ENCODE data around the gene PEAK1. TPM values are rescaled to one million over a fixed set of nuclear protein-coding genes. Genes with fewer than 3 reads are reported as not detected.
"Not testable (repeated sequence)": the region's sequence is repeated elsewhere in the genome, so short reads cannot be mapped to it uniquely, and the experiment has no call there.

The PEAK1 gene
- total RNA-seq, 1 donor from 2014 or later: 8.8 TPM

GRCh38 chr15:77243135-77243534 is 176.8 kb downstream of the PEAK1 start:
- ATAC-seq (no peak), DNase-seq (ENCODE audit: low spot score) (no peak)

DNA sequence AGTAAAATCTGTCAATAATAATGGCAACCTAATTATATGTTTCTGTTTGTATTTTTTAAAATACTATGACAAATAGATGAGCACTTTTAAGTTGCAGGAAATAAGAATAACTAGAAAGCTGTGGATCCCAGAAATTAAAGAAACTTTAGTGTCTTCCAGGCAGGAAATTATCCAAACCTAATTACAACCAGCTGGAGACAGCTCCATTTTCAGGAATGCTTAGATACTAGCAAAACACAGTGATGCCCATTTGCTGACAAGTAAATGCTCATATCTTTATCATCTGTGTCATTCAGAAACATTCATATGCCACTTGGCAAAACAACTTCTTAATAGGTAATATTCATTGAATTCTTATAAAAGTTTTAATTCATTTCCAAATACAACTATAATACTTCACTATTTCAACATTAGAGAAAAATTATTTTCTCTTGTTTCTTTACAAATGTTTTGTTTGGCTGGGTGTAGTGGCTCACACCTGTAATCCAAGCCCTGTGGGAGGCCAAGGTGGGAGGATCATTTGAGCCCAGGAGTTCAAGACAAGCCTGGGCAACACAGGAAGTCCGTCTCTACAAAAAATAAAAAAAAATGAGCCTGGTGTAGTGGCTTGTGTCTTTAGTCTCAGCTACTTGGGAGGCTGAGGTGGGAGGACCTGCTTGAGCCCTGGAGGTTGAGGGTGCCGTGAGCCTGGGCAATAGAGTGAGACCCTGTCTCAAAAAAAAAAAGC is 179.9 kb downstream of the PEAK1 start:
- DNase-seq (ENCODE audit: low spot score) (no peak), ATAC-seq (no peak)

DNA sequence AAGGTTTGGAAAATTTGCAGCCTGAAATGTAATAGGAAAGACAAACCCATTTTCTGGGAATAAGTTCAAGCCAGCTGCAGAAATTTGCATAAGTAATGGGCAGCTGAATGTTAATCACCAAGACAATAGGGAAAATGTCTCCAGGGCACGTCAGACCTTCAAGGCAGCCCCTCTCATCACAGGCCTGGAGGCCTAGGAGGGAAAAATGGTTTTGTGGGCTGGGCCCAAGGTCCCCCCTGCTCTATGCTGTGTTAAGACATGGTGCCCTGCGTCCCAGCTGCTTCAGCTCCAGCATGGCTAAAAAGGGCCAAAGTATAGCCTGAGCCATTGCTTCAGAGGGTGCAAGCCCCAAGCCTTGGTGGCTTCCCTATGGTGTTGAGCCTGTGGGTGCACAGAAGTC is 184.3 kb downstream of the PEAK1 start:
- no peak for ATAC-seq
- no peak for DNase-seq (ENCODE audit: low spot score)

DNA sequence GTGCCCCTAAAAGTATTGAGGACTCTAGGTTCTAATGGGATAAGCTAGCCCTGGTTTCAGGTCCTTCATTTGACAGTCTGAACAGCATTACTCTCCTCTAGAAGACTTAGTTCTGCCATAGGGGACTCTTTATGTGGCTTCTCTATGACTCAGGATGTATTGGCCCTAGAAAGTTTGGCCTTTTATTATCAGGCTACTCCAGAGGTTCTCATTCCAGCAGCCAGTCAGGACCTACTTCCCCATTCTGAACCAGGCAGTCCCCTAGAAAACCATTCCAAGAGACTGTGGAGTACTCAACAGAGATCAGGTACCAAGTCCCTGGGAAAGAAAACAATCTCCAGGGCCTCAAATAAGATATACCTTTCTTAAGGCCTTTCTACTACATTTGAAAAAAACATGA is 191.1 kb downstream of the PEAK1 start:
- DNase-seq (ENCODE audit: low spot score): no peak
- ATAC-seq: no peak

GRCh38 chr15:77226652-77227051 is 193.3 kb downstream of the PEAK1 start:
- no peak for DNase-seq (ENCODE audit: low spot score)
- ATAC-seq: no peak

GRCh38 chr15:77225646-77226045 is 194.3 kb downstream of the PEAK1 start:
- DNase-seq (ENCODE audit: low spot score) (no peak), ATAC-seq (no peak)

- ATAC-seq: no peak
- no peak for DNase-seq (ENCODE audit: low spot score)
Measured at GRCh38 chr15:77225088-77225487, 194.8 kb downstream of the PEAK1 start.

DNA sequence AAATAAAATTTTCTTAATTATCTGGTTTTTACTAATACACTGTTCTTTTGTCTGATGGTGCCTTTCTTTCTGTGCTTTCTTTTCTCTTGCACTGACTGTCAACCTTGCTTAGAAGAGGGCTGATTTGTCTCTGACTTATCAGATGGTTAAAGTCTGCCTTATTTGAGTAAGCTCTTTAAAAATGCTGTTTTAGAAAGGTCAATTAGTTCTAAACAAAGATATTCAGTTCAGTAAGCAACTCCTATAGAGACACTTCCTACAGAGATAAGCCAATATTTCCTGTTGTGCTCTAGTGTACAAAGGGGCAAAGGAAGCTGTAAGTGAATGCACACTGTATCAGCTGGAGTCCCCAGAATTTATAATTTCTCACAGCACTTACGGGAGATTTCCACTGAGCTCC is 195.6 kb downstream of the PEAK1 start:
- ATAC-seq (peak; percentile 59), DNase-seq (ENCODE audit: low spot score) (no peak)

DNA sequence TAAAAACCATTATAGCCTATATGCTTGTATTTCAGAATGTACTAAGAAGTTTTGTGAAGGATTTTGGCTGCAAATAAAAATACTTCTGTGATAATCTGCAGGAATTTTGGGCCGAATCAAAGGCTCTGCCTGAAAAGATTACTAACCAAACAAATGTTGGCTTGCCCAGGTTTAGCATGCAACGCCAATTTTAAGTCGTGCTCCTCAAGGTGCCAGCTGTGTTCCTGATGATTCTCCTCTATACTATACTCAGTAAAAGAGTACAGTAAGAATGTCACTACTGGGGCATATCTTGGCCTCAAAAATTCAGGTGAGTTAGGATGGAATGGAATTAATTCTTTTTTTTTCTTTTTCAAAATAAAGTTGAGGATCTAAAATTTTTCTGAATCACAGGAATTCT is 198.2 kb downstream of the PEAK1 start:
- ATAC-seq (no peak), DNase-seq (ENCODE audit: low spot score) (no peak)

- ATAC-seq (no peak), DNase-seq (ENCODE audit: low spot score) (no peak)
Measured at GRCh38 chr15:77221174-77221573, 198.7 kb downstream of the PEAK1 start.

DNA sequence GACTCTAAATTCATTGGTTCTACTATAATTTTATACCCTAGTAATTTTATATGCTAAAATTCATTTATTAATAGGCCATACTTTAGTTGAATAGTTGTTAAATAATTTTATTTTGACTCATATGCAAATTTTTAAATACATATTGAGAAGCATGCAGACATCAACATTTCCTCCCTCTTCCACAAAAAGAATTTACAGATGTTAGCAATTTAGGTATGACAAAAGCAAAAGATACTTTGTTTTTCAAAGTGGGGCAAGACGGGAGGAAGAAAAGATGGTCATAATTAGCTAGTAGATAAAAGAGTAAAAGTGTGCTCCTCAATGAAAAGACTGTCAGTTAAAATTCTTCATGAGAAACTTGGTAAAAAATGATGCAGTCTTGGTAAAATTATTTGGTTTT is 200.1 kb downstream of the PEAK1 start:
- DNase-seq (ENCODE audit: low spot score): no peak
- no peak for ATAC-seq

- ATAC-seq (no peak), DNase-seq (ENCODE audit: low spot score) (no peak)
Measured at GRCh38 chr15:77209221-77209620, 210.7 kb downstream of the PEAK1 start.

GRCh38 chr15:77208241-77208640 is 211.7 kb downstream of the PEAK1 start:
- DNase-seq (ENCODE audit: low spot score): no peak

GRCh38 chr15:77201665-77202064 is 218.2 kb downstream of the PEAK1 start:
- ATAC-seq (no peak), DNase-seq (ENCODE audit: low spot score) (no peak)

More at GRCh38 chr15:77208241-77208640, 211.7 kb downstream of the PEAK1 start:
- no peak for ATAC-seq

- DNase-seq (ENCODE audit: low spot score) (no peak), ATAC-seq (no peak)
Measured at GRCh38 chr15:77196381-77196780, 223.5 kb downstream of the PEAK1 start.

GRCh38 chr15:77195586-77195985 is 224.3 kb downstream of the PEAK1 start:
- ATAC-seq: no peak
- no peak for DNase-seq (ENCODE audit: low spot score)

GRCh38 chr15:77192451-77192850 is 227.5 kb downstream of the PEAK1 start:
- ATAC-seq (no peak), DNase-seq (ENCODE audit: low spot score) (no peak)

DNA sequence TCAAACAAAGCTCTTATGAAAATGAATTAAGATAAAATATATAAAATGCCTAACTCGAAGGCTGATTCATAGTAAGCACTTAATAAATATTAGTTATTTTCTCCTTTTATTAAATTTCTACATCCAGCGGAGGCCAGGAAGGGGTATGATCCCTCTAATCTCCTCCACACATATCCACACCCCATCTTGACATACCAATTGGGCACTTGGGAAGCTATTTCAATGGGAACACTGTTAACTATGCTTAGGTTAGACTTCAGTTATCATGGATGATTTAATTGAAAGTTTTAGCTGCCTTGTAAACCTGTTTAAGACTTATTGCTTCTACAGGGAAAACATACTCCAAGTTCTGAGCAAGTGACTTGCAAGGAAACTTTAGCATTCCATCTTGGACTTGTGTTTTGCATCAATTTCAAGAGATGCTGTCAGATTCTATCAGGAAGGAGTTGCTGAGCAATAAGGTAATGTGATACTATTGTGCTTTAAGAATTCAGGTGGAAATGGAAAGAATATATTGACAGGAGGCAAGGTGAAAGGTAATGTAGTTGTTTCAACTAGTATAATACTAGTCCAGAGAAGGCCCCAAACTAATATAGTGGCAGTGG is 228.6 kb downstream of the PEAK1 start:
- ATAC-seq (no peak), DNase-seq (ENCODE audit: low spot score) (no peak)

DNA sequence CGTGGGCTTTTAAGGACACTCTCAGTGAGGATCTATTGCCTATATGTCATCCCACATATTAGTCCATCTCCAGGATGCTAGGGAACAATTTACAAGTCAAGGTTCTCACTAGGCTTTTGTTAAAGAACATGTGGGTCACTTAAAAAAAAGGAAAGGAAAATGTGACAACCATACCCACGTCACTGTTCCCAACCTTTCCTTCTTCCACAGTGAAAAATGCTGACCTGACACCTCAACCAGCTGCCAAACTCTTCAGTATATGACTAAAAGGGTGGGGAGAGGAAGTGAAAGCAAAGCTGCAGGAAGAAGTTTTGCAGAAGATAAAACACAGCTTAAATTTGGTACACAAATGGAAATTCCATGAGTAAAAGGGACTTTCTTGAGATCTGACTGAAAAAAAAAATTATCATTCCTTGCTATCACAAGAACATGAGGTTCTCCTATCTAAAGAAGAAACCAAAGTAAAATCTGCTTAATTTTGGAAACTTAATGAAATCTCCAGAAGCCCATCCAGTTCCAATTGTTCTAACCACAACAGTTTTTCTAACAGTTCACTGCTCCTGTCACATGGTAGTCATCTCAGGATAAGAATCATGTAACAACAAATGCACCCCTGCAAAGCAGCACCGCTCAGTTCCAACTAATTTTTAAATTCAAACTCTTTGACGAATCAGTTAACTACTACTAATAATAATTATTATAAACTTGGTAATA is 232.0 kb downstream of the PEAK1 start:
- ATAC-seq: peak; percentile 69
- no peak for DNase-seq (ENCODE audit: low spot score)

- no peak for DNase-seq (ENCODE audit: low spot score)
- peak; percentile 63 for ATAC-seq
Measured at GRCh38 chr15:77186594-77187011, 233.3 kb downstream of the PEAK1 start.

- no peak for DNase-seq (ENCODE audit: low spot score)
- ATAC-seq: no peak
Measured at GRCh38 chr15:77185242-77185785, 234.6 kb downstream of the PEAK1 start.

GRCh38 chr15:77184352-77184751 is 235.6 kb downstream of the PEAK1 start:
- ATAC-seq: peak; percentile 23
- not testable (repeated sequence) for DNase-seq (ENCODE audit: low spot score)

Data from left lobe of liver (tissue), 2 donors.